ENCODE measurements around the gene TMEM266. TPM values are rescaled to one million over a fixed set of nuclear protein-coding genes. Genes with fewer than 3 reads are reported as not detected.

TMEM266 gene
- total and polyA plus RNA-seq, 8 donors, result 0.35 to 2.8 (median 1.3) TPM; not detected in 4

GRCh38 chr15:76138436-76138835 lies 78.7 kb downstream of the TMEM266 start:
- H3K27me3 ChIP-seq, result peaks cover 0 to 6% (median 0%) of the 10 kb centered on the region in 3 donors
- DNase-seq, result no peak
- 81 to 89% (median 83%) methylated on average over 5 of the region's 5 CpGs for WGBS, 5 donors
- intact Hi-C loops (cut with DNase I; ENCODE audit: low total_unique reads), result loop anchor here (5.0 kb wide), 1 partner anchor 76 kb away; no protein-coding TSS in a partner anchor
- H3K4me3 ChIP-seq, result no peak overlapping the region
- no peaks in the 10 kb centered on the region for H3K9me3 ChIP-seq
- H3K36me3 ChIP-seq, result no peaks in the 10 kb centered on the region
- TF ChIP-seq EP300 (IDR thresholded peaks at IDR 0.05), result no peak
- no peak for TF ChIP-seq CTCF (IDR thresholded peaks at IDR 0.05)
- TF ChIP-seq POLR2A (IDR thresholded peaks at IDR 0.05), result no peak
- TF ChIP-seq POLR2AphosphoS5 (IDR thresholded peaks at IDR 0.05), result no peak
- H3K4me1 ChIP-seq, result peaks cover 9 to 15% (median 13%) of the 10 kb centered on the region in 4 donors
- H3K27ac ChIP-seq, result no peak overlapping the region

- 20 to 36% (median 29%) methylated on average over 16 of the region's 16 CpGs for WGBS, 5 donors
- intact Hi-C loops (cut with DNase I; ENCODE audit: low total_unique reads), result loop anchor here (5.0 kb wide), 1 partner anchor 77 kb away; no protein-coding TSS in a partner anchor
- no peak overlapping the region for H3K27ac ChIP-seq
Measured at GRCh38 chr15:76139368-76140073, 79.7 kb downstream of the TMEM266 start.

GRCh38 chr15:76140074-76140464 lies 80.3 kb downstream of the TMEM266 start:
- intact Hi-C loops (cut with DNase I; ENCODE audit: low total_unique reads), result no loop called here
- H3K27ac ChIP-seq, result no peak overlapping the region
- DNase-seq, result peak in 1 of 2 donors; percentile 39

More at GRCh38 chr15:76139368-76140073, 79.7 kb downstream of the TMEM266 start:
- no peaks in the 10 kb centered on the region for H3K9me3 ChIP-seq
- peaks cover 0 to 14% (median 0%) of the 10 kb centered on the region in 3 donors for H3K27me3 ChIP-seq
- H3K4me3 ChIP-seq, result peak overlapping the region in 1 of 4 donors; percentile 8
- TF ChIP-seq POLR2A (IDR thresholded peaks at IDR 0.05) (no peak), POLR2AphosphoS5 (IDR thresholded peaks at IDR 0.05) (no peak), CTCF (IDR thresholded peaks at IDR 0.05) (peak in 5 of 7 experiments; percentile 87 to 93 (median 90))
- H3K4me1 ChIP-seq, result peaks cover 9 to 15% (median 13%) of the 10 kb centered on the region in 4 donors
- DNase-seq, result peak; percentile 83 to 92
- H3K36me3 ChIP-seq, result no peaks in the 10 kb centered on the region

GRCh38 chr15:76146812-76147211 lies 87.0 kb downstream of the TMEM266 start:
- no peak for DNase-seq
- Histone ChIP-seq H3K4me1 (peaks cover 17 to 39% (median 24%) of the 10 kb centered on the region in 4 donors), H3K36me3 (no peaks in the 10 kb centered on the region), H3K27me3 (peaks cover 0 to 35% (median 0%) of the 10 kb centered on the region in 3 donors), H3K9me3 (no peaks in the 10 kb centered on the region), H3K27ac (no peak overlapping the region), H3K4me3 (no peak overlapping the region)
- intact Hi-C loops (cut with DNase I; ENCODE audit: low total_unique reads), result no loop called here
- WGBS, 5 donors, result 51 to 68% (median 64%) methylated on average over 5 of the region's 5 CpGs
- TF ChIP-seq POLR2AphosphoS5 (IDR thresholded peaks at IDR 0.05), result no peak
- TF ChIP-seq EP300 (IDR thresholded peaks at IDR 0.05), result no peak
- TF ChIP-seq POLR2A (IDR thresholded peaks at IDR 0.05), result no peak
- TF ChIP-seq CTCF (IDR thresholded peaks at IDR 0.05), result no peak

More at GRCh38 chr15:76140074-76140464, 80.3 kb downstream of the TMEM266 start:
- H3K4me3 ChIP-seq, result peak overlapping the region in 1 of 4 donors; percentile 8
- H3K36me3 ChIP-seq, result no peaks in the 10 kb centered on the region
- TF ChIP-seq EP300 (IDR thresholded peaks at IDR 0.05) (no peak), CTCF (IDR thresholded peaks at IDR 0.05) (no peak), POLR2A (IDR thresholded peaks at IDR 0.05) (no peak), POLR2AphosphoS5 (IDR thresholded peaks at IDR 0.05) (no peak)
- peaks cover 0 to 15% (median 0%) of the 10 kb centered on the region in 3 donors for H3K27me3 ChIP-seq
- peaks cover 9 to 15% (median 13%) of the 10 kb centered on the region in 4 donors for H3K4me1 ChIP-seq
- WGBS, 5 donors, result 16 to 30% (median 17%) methylated on average over 11 to 14 of the region's 14 CpGs
- no peaks in the 10 kb centered on the region for H3K9me3 ChIP-seq

All from stomach (tissue), 9 donors.